Lower leg skin (tissue), 4 donors: ENCODE data around the gene HUS1B. TPM values are rescaled to one million over a fixed set of nuclear protein-coding genes. Genes with fewer than 3 reads are reported as not detected.

Experiments used
- DNase-seq, 2 donors: peaks; one replicate each; pipeline ENCODE4 v3.0.0-alpha.2; 2019; ENCODE audit warnings: low spot score in 2 of 2
- H3K4me3 ChIP-seq: fragments of 200-600 bp; sonication (generic); 2 replicates; pipeline ENCODE4 v1.5.1; 2017; ENCODE audit warnings: mild to moderate bottlenecking, low read depth; ENCODE audit not compliant: poor library complexity, severe bottlenecking
- CTCF ChIP-seq, 3 donors: fragments of 450-650 bp; IDR thresholded peaks; one replicate each; pipeline ENCODE4 v1.5.1; 2016; ENCODE audit warnings: antibody characterized with exemption in 3 of 3, mild to moderate bottlenecking in 3 of 3, moderate library complexity in 2 of 3
- POLR2A ChIP-seq, 2 donors: fragments of 450-650 bp; IDR thresholded peaks; one replicate each; pipeline ENCODE4 v1.6.1; 2016 to 2017; ENCODE audit warnings: antibody characterized with exemption in 2 of 2, mild to moderate bottlenecking in 1 of 2, moderate library complexity in 1 of 2
- whole genome bisulfite sequencing, 2 donors: methylation state at CpG; one replicate each; pipeline ENCODE4 v1.1.5; 2018; 5-methylcytosine and 5-hydroxymethylcytosine counted together
- intact Hi-C: fragments of 100-400 bp; cut with DNase I; formaldehyde crosslinking; loops from one replicate; pipeline ENCODE4 v1.15.0; 2023; ENCODE audit warnings: low total_unique reads
- total RNA-seq, 4 donors: library from RNA; depleted of rRNA; stranded (reverse); fragments of >200 nt; gene quantifications; one replicate each; pipeline ENCODE4 v1.1.0, GENCODE V29; 2016

Gene HUS1B
- total RNA-seq, result 1 to 10 TPM in 1 of 4 donors, under 1 TPM in 2, not detected in 1; 0.49 to 1.5 (median 0.72) TPM

DNA sequence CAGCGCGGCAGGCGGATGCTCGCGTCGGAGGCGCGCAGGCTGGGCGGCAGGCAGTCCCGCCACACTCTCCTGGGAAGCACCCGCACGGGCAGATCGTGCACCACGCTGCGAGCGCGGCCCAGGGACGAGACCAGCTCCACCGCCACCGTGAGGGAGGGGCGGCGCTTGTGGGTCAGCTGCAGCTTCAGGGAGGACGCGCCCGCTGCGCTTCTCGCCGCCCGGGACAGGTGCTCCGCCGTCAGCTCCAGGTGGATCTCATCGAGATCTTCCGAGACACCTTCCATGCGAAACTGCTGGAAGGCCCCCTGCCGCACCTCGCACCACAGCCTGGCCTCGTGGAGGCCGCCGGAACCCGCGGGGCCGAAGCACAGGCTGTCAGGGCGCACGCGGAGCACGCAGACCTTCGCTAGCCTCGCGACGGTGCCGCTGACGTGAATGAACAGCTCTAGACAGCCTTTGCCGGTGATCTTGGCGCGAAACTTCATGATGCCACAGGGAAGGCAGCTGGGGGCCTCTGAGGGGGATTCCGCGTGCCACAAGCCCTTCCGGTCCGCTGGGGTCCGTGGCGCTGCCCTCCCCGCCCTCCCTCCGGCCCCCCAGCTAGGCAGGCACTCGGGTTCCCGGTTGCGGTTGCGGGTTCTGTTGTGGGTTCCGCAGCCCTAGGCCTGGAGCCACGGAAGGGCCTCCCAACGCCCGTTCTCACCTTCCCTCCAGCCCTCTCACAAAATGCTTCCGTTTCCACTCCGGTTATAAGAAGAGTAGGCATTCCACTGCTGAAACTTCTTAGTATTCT, at the start of gene HUS1B:
Gene HUS1B, minus strand, starts transcription at position 641 of the 793 bp plus-strand sequence. Its CDS starts 156 bp downstream, at position 485.
- no peak for TF ChIP-seq CTCF (IDR thresholded peaks at IDR 0.05)
- TF ChIP-seq POLR2A (IDR thresholded peaks at IDR 0.05), result no peak
- intact Hi-C loops, result no loop called here
- no peak within 1 kb of the TSS for H3K4me3 ChIP-seq
- no peak for DNase-seq
- 95 to 98% methylated on average over 55 to 70 of the region's 73 CpGs for WGBS, 2 donors

GRCh38 chr6:706146-706545, 49.2 kb upstream of the HUS1B start:
- WGBS, 2 donors, result 82% methylated on average over 6 of the region's 6 CpGs
- no peak overlapping the region for H3K4me3 ChIP-seq
- DNase-seq, result no peak
- intact Hi-C loops, result no loop called here
- TF ChIP-seq POLR2A (IDR thresholded peaks at IDR 0.05), result no peak
- TF ChIP-seq CTCF (IDR thresholded peaks at IDR 0.05), result no peak

DNA sequence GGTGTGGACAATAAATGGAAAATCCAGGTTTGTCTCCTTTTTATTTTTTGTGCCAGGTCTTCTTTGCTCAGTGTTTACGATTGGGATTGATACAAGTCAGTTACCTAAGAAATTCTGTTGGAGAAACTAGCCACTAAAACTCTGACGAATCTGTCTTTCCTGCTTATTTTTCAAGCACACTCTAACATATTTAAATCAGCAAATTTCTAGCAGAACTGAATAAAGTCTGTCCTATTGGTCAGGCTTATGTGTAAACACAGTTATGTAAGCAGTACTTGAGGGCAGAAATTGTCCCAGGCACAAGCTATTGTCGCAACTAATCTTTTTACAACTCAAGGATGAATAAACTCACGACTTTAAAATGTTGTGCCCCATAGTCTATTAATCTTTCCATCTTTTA, 48.1 kb upstream of the HUS1B start:
- no peak for DNase-seq
- TF ChIP-seq CTCF (IDR thresholded peaks at IDR 0.05) (no peak), POLR2A (IDR thresholded peaks at IDR 0.05) (no peak)
- intact Hi-C loops, result no loop called here
- no peak overlapping the region for H3K4me3 ChIP-seq
- 60 to 63% methylated on average over 4 of the region's 4 CpGs for WGBS, 2 donors

DNA sequence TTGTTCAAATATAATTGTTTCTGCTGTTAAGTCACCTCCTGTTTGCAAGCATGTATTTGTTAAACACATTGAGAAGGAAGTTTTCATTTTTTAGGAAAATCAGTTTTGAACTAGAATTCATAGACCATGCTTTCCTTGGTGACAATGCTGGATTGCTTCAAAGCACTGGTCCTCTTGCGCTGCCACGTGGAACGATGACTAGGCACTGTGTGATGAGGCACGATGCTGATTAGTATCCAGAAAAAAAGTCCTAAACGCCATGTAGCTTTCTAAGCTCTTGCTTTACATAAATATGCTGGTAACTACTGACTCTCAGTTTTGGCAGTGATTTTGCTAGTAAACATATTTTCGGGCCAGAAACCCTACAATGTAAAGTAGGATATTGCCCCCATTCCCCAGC, 47.1 kb upstream of the HUS1B start:
- intact Hi-C loops, result no loop called here

GRCh38 chr6:703552-703951, 46.7 kb upstream of the HUS1B start:
- DNase-seq, result no peak
- no peak for TF ChIP-seq POLR2A (IDR thresholded peaks at IDR 0.05)
- TF ChIP-seq CTCF (IDR thresholded peaks at IDR 0.05), result no peak
- no peak overlapping the region for H3K4me3 ChIP-seq
- intact Hi-C loops, result no loop called here
- 87 to 90% methylated on average over 3 of the region's 3 CpGs for WGBS, 2 donors

More for the DNA sequence above, 47.1 kb upstream of the HUS1B start:
- DNase-seq, result no peak
- TF ChIP-seq CTCF (IDR thresholded peaks at IDR 0.05) (no peak), POLR2A (IDR thresholded peaks at IDR 0.05) (no peak)
- 82 to 83% methylated on average over 6 of the region's 6 CpGs for WGBS, 2 donors
- H3K4me3 ChIP-seq, result no peak overlapping the region
